ENCODE data around the gene CCDC85B. TPM values are rescaled to one million over a fixed set of nuclear protein-coding genes. Genes with fewer than 3 reads are reported as not detected.
A peak's percentile ranks its signal among the peaks of the same experiment; 100 is the strongest.

CCDC85B gene
- total RNA-seq, 3 donors from 2014 or later, result 77.8 to 116 (median 95.6) TPM

DNA sequence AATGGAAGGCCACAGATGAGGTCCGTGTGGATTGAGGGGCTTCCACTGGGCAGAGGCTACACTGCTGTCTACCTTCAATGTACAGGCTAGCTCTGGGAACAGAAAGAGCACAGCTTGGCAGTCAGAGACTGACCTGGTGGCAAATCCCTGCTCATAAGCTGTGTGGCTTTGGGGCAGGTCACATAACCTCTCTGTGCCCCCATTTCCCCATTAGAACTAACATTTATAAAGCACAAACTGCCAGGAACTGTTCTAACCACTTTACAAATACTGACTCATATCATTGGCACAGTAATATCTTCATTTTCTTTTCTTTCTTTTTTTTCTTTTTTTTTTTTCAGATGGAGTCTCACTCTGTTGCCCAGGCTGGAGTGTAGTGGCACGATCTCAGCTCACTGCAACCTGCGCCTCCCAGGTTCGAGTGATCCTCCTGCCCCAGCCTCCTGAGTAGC lies 6.6 kb downstream of the CCDC85B start:
- peaks cover 57% of the 10 kb centered on the region for H3K4me1 Mint-ChIP-seq (ENCODE audit: low read depth)
- peak overlapping the region; percentile 63 for H3K4me3 Mint-ChIP-seq
- DNase-seq (no peak), ATAC-seq (no peak)
- H3K36me3 Mint-ChIP-seq (ENCODE audit: insufficient read depth), result peaks cover 38% of the 10 kb centered on the region
- no peaks in the 10 kb centered on the region for H3K9me3 Mint-ChIP-seq
- H3K27me3 Mint-ChIP-seq (ENCODE audit: low read depth), result no peaks in the 10 kb centered on the region

DNA sequence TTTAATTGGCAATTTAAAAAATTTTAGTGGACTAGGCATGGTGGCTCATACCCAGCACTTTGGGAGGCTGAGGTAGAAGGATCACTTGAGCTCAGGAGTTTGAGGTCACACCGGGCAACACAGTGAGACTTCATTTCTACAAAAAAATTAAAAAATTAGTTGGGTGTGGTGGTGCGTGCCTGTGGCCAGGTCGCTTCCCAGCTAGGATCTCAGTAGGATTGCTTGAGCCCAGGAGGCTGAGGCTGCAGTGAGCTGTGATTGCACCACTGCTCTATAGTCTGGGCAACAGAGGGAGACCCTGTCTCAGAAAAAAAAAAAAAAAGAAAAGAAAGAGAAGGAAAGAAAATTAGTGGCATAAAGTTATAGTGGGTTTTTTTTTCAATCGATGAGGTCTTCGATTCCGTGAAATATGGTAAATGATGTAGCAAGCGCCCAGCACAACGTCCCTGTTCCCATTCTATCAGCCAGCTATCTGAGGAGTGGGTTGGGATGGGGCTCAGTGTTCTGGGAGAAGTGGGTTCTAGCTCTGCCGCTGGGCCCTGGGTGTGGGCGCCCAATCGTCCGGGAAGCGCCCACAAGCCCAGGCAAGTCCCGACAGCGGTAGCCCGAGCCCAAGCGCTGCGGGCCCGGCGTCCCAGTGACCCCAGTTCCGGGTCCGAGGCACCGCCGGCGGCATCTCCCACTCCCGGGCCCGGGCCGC lies 8.3 kb downstream of the CCDC85B start:
- H3K4me1 Mint-ChIP-seq (ENCODE audit: low read depth), result peaks cover 42% of the 10 kb centered on the region
- H3K9me3 Mint-ChIP-seq, result no peaks in the 10 kb centered on the region
- DNase-seq, result no peak
- H3K36me3 Mint-ChIP-seq (ENCODE audit: insufficient read depth), result peaks cover 28% of the 10 kb centered on the region
- no peaks in the 10 kb centered on the region for H3K27me3 Mint-ChIP-seq (ENCODE audit: low read depth)
- no peak for ATAC-seq
- H3K4me3 Mint-ChIP-seq, result peak overlapping the region; percentile 91

DNA sequence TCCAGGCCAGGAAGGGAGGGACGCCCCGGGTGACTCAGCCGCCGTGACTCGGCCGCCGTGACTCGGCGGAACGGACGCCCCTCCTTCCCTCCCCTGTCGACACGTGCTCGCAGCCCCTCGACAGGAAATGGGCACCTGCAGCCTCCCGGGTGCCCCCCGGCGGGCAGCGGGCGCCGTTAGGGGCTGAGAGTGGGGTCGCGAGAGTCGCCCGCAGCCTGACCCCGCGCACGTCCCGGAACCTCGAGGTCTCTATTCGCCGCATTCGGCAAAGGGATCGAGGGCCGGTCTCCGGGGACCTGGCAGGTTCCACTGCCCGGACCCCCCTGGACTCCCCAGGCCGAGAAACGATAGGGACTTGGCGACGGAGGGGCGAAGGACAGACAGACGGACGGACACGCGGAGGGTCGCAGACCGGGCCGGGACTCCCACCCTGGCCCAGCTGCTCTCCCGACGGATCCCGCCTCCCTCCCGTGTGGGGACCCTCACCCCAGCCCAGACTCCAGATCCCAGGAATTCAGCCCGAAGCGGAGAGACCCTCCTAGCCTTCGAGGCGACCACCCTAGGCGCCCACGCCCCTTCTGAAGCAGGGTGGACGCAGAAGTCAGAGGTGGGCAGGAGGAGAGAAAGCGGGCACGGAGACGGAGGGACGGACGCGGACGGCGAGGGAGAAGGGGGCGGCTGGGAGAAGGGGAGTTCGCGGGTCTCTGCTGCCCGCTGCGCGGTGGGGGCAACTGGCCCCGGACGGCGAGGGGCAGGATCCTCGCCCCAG lies 9.1 kb downstream of the CCDC85B start:
- ATAC-seq, result peak; percentile 57 to 58
- peak; percentile 75 for DNase-seq
- Mint-ChIP-seq H3K9me3 (no peaks in the 10 kb centered on the region), H3K4me1 (ENCODE audit: low read depth) (peaks cover 36% of the 10 kb centered on the region), H3K36me3 (ENCODE audit: insufficient read depth) (peaks cover 24% of the 10 kb centered on the region), H3K4me3 (peak overlapping the region; percentile 91), H3K27me3 (ENCODE audit: low read depth) (peaks cover 2% of the 10 kb centered on the region)

DNA sequence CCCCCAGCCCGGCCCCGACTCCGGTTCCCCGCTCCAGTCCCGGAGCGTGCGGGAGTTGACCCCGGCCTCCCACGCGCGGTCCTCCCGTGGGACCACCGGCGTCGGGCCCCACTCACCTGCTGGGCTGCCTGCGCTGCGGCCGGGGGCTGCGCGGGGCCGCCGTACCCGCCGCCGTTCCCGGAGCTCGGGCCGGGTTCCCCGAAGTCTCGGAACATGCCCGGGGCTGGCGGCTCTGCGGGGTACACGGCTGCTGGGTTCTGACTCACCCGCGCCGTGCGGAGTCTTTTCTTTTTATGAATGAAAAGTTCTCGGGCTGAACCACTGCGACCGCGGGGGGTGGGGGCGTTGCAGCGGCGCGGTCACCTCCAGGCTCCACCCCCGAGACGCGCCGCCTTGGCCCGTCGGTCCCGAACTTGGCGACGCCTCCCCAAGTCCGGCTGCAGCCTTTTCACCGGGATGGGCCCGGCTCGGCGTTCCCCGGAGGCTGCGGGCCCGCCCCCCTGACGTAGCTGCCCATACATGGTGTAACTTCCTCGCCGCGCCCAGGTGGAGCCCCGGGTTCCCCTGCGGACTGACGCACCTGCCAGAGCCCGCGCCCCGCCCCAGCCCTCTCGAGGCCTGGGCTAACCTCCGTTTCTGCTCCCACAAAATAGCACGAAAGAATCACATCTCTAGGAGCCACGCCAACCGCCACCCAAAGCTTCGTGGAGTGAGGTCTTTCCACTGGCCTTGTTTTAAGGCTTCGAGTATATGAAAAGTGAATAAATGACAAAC lies 9.8 kb downstream of the CCDC85B start, which contains the start of gene FOSL1:
FOSL1 (minus strand) TSS at position 264 of the 774 bp plus-strand sequence; CDS start at position 215, 49 bp downstream.
- Mint-ChIP-seq H3K4me1 (ENCODE audit: low read depth) (peaks cover 33% of the 10 kb centered on the region), H3K9me3 (no peaks in the 10 kb centered on the region), H3K36me3 (ENCODE audit: insufficient read depth) (peaks cover 21% of the 10 kb centered on the region), H3K27me3 (ENCODE audit: low read depth) (peaks cover 2% of the 10 kb centered on the region), H3K4me3 (peak within 1 kb of the TSS; percentile 91)
- peak; percentile 81 to 84 for ATAC-seq
- DNase-seq, result peak; percentile 94

DNA sequence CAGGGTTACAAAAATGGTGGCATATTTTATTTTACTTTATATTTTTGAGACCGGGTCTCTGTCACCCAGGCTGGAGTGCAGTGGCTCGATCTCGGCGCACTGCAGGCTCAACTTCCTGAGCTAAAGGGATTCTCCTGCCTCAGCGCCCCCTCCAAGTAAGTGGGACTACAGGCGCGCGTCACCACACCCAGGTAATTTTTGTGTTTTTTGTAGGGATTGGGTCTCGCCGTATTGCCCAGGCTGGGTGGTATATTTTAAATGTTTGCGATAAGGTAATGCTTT lies 10.4 kb downstream of the CCDC85B start:
- ATAC-seq (no peak), DNase-seq (no peak)
- H3K27me3 Mint-ChIP-seq (ENCODE audit: low read depth), result peaks cover 2% of the 10 kb centered on the region
- peak overlapping the region; percentile 70 for H3K4me3 Mint-ChIP-seq
- H3K4me1 Mint-ChIP-seq (ENCODE audit: low read depth), result peaks cover 28% of the 10 kb centered on the region
- peaks cover 18% of the 10 kb centered on the region for H3K36me3 Mint-ChIP-seq (ENCODE audit: insufficient read depth)
- H3K9me3 Mint-ChIP-seq, result no peaks in the 10 kb centered on the region

DNA sequence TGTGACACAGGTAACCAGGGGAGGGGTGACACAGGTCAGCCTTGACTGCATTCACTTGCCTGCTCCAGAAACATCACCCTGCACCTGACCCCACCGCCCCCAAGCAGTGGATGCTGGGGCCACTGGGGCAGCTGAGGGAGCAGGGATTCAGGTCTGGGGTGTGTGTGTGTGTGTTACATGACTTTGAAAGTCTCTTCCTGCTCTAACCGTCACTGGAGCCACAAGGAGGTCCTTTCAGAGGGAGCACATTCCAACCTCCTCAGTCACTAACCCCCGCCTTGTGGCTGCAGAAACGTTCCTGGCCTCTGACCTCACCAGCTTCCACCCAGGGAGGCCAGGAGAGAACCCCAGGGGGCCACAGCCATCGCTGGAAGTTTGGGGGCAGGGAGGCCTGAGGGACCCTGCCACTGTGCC lies 12.6 kb downstream of the CCDC85B start:
- DNase-seq (no peak), ATAC-seq (no peak)
- Mint-ChIP-seq H3K36me3 (ENCODE audit: insufficient read depth) (peaks cover 4% of the 10 kb centered on the region), H3K9me3 (no peaks in the 10 kb centered on the region), H3K27me3 (ENCODE audit: low read depth) (peaks cover 6% of the 10 kb centered on the region), H3K4me1 (ENCODE audit: low read depth) (peaks cover 15% of the 10 kb centered on the region), H3K4me3 (no peak overlapping the region)

DNA sequence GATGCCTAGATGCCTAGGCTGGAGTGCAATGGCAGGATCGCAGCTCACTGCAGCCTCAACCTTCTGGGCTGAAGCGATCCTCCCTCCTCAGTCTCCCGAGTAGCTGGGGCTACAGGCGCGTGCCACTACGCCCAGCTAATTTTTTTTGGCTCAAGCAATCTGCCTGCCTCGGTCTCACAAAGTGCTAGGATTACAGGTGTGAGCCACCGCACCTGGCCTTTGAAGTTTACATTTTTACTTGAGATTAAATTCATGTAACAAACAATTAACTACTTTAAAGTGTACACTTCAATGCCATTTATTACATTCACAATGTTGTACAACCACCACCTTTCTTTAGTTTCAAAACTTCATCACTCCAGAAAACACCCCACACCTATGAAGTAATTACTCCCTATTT lies 13.2 kb downstream of the CCDC85B start:
- peaks cover 11% of the 10 kb centered on the region for H3K4me1 Mint-ChIP-seq (ENCODE audit: low read depth)
- no peaks in the 10 kb centered on the region for H3K9me3 Mint-ChIP-seq
- no peak overlapping the region for H3K4me3 Mint-ChIP-seq
- no peak for ATAC-seq
- DNase-seq, result no peak
- peaks cover 3% of the 10 kb centered on the region for H3K36me3 Mint-ChIP-seq (ENCODE audit: insufficient read depth)
- peaks cover 6% of the 10 kb centered on the region for H3K27me3 Mint-ChIP-seq (ENCODE audit: low read depth)

DNA sequence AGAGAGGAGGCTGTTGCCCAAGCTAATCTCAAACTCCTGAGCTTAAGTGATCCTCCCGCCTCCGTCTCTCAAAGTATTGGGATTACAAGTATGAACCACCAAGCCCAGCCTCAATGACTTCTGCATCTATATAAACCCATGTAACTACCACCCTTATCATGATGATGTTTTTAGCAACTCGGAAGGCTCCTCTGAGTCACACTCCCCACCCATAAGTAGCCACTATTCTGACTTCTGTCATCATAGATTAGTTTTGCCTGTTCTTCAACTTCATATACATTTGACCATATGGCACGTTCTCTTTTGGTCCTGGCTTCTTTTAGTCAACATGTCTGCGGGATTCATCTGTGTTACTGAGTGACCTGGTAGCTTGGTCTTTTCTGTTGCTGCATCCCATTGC lies 16.1 kb downstream of the CCDC85B start:
- H3K4me3 Mint-ChIP-seq, result no peak overlapping the region

DNA sequence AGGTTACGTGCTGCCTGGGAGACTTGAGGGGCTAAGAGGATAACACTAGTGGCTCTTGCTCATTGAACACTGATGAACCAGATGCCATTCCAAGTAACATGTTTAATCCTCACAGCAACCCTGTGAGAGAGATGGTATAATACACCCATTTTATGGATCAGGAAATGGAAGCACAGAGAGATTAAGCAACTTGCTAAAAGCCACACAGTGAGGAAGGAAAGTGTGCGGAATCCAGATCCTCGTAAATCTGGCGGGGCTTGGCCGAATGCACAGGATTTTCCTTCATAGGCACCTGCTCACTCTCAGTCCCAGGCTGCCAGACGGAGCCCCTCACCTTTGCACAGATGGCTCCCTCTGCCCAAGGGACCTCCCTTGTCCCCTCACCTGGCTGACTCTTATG lies 17.4 kb downstream of the CCDC85B start:
- Mint-ChIP-seq H3K4me1 (ENCODE audit: low read depth) (peaks cover 6% of the 10 kb centered on the region), H3K4me3 (no peak overlapping the region)

More for the DNA sequence above, 16.1 kb downstream of the CCDC85B start:
- ATAC-seq, result no peak
- no peaks in the 10 kb centered on the region for H3K9me3 Mint-ChIP-seq
- no peak for DNase-seq
- peaks cover 12% of the 10 kb centered on the region for H3K4me1 Mint-ChIP-seq (ENCODE audit: low read depth)
- no peaks in the 10 kb centered on the region for H3K36me3 Mint-ChIP-seq (ENCODE audit: insufficient read depth)
- H3K27me3 Mint-ChIP-seq (ENCODE audit: low read depth), result peaks cover 16% of the 10 kb centered on the region

DNA sequence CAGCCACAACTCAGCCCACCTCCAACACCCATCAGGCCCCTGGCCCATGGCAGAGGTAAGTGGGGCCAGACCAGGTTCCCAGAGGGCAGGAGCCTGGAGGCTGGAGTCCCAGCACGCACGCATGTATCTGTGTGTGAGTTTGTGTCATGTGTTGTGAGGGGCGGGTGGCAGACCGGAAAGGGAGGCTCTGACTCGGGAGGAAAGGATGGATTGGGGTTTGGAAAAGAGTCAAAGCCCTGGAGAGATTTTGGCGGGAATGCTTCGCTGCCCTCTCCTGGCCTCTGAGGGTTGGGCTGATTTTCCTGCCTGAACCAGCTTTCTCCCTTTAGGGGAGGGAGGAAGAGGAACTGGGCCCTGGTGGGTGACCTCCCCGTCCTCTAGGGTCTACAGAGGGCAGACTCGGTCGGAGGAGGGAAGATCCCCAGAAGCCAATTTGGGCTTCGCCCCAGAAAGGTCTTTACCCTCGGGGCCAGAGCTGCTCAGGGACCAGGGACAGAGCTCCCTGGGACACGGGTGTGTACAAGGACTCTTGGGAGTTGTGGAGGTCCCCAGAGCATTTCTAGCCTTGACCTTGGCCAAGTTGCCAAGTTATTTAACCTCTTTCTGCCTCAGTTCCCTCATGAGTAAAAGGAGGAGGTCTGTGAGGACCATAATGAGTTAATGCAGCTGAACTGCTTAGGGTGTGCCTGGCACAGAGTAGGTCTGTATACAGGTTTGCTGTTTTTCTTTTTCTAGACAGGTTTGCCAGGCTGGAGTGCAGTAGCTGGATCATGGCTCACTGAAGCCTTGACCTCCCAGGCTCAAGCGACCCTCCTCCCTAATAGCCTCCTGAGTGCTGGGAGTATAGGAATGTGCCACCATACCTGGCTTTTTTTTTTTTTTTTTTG lies 21.5 kb downstream of the CCDC85B start:
- ATAC-seq, result no peak
- Mint-ChIP-seq H3K4me1 (ENCODE audit: low read depth) (peaks cover 22% of the 10 kb centered on the region), H3K27me3 (ENCODE audit: low read depth) (peaks cover 12% of the 10 kb centered on the region), H3K9me3 (no peaks in the 10 kb centered on the region), H3K36me3 (ENCODE audit: insufficient read depth) (no peaks in the 10 kb centered on the region), H3K4me3 (no peak overlapping the region)
- no peak for DNase-seq

More for the DNA sequence above, 17.4 kb downstream of the CCDC85B start:
- Mint-ChIP-seq H3K36me3 (ENCODE audit: insufficient read depth) (no peaks in the 10 kb centered on the region), H3K9me3 (no peaks in the 10 kb centered on the region), H3K27me3 (ENCODE audit: low read depth) (peaks cover 17% of the 10 kb centered on the region)
- ATAC-seq (no peak), DNase-seq (no peak)

DNA sequence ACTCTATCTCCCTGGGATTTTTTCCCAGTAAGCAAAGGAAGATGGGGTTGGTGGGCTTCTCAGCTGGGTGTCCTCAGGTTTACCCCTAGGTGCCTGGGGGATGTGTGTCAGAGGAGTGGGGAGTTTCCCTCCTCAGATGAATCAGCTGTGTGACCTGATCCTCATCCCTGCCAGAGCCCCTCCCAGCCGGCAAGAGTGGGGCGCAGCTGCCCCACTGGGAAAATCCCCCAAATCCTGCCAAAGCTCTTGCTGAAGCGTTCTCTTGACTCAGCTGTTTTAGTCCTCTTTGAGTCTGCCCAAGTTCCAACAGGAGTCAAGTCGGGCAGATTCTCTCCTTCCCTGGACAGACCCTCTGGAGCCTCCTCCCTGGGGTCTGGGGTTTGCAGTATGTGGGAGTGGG lies 22.4 kb downstream of the CCDC85B start:
- Mint-ChIP-seq H3K36me3 (ENCODE audit: insufficient read depth) (no peaks in the 10 kb centered on the region), H3K27me3 (ENCODE audit: low read depth) (peaks cover 11% of the 10 kb centered on the region), H3K4me3 (no peak overlapping the region), H3K9me3 (no peaks in the 10 kb centered on the region), H3K4me1 (ENCODE audit: low read depth) (peaks cover 27% of the 10 kb centered on the region)
- no peak for ATAC-seq
- DNase-seq, result no peak

DNA sequence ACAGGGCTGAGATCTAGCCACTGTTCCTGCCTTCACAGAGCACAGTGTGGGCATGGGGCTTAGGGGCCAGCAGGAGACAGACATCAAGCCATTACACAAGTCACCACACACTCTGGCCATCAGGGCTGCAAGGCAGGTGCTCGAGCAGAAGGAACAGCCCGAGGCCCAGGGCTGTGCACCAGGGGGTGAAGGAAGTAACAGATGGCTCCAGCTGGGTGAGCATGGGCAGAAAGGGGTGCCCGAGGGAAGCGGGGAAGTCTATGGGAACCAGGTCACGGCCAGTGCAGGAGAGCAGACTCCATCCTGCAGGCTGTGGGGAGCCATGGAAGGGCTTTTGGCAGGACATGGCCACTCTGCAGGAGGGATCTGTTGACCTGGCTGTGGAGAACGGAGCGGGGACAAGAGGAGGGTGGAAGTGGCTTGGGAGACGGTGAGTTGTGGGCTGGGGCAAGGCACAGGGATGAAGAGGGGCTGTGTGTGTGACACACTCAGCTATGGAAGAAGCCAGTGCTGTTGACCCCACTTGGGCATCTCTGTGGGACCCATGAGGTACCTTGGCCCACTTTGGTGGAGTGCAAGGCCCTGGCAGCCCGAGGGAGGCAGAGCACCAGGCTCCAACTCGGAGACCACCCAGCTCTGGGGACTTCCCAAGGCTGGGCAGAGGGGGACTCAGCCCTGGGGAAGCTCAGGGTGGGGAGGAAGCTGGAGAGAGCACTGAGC lies 24.8 kb downstream of the CCDC85B start:
- Mint-ChIP-seq H3K27me3 (ENCODE audit: low read depth) (peaks cover 3% of the 10 kb centered on the region), H3K9me3 (no peaks in the 10 kb centered on the region), H3K4me1 (ENCODE audit: low read depth) (peaks cover 29% of the 10 kb centered on the region), H3K36me3 (ENCODE audit: insufficient read depth) (no peaks in the 10 kb centered on the region), H3K4me3 (no peak overlapping the region)
- DNase-seq (no peak), ATAC-seq (no peak)

DNA sequence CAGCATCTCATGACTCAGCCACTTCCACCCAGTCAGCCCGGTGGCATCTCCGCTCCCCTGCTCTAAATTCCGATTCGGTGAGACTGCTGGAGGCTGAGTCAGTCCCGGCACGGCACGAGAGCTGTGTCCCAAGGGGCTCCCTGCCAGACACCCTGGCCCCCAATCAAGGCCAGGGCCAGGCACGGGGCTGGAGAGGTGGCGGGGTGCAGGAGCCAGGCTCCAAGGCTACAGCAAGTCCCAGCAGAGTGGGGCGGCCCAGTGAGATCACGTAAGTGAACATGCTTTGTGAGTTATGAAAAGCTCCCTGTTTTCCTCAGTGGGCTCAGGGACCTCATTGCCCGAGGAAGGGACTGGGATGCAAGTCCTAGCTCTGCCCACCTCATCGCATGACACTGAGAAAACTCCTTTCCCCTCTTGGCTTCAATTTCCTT lies 25.4 kb downstream of the CCDC85B start:
- DNase-seq (no peak), ATAC-seq (no peak)
- peaks cover 3% of the 10 kb centered on the region for H3K27me3 Mint-ChIP-seq (ENCODE audit: low read depth)
- H3K4me1 Mint-ChIP-seq (ENCODE audit: low read depth), result peaks cover 34% of the 10 kb centered on the region
- no peak overlapping the region for H3K4me3 Mint-ChIP-seq
- H3K36me3 Mint-ChIP-seq (ENCODE audit: insufficient read depth), result no peaks in the 10 kb centered on the region
- no peaks in the 10 kb centered on the region for H3K9me3 Mint-ChIP-seq

Measured in activated T-cell treated with anti-CD3 and anti-CD28 coated beads, Interleukin-2, amount 50 U/mL, for 4 hours (primary cell).